ENCODE data around the gene PNKD.

DNA sequence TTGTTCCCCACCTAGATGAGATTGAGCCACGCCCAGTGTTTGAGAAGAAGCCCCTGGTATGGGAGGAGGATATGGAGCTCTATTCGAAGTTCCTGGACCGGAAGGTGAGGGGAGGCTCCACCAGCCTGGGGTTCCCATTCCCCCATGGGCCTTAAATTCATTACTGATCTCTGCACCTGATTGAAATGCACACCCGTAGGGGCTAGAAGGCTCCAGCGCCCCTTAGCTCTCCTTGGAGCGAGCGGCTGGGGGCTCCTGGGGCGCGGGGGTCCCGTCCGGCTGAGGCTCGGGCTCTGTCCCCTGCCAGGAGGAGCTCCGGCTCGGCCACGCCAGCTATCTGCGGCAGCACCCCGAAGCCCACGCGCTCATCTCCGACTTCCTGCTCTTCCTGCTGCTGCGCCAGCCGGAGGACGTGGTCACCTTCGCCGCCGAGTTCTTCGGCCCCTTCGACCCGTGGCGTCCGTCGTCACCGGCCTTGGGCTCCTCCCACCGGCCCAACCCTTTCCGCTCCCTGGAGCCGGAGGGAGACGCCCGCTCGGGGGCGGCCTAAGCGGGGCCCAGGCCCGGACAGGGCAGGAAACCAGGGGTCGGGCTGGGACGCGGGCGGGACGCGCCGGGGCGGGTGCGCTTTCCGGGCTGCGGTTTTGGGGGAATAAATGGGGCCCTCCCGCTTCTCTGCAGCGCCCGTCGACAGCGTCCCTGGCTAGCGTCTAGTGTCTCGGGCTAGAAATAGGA, 97.3 kb downstream of the PNKD start:
- TF ChIP-seq POLR2A (IDR thresholded peaks at IDR 0.05; ENCODE audit: low read depth) (peak; percentile 68), POLR2AphosphoS5 (IDR thresholded peaks at IDR 0.05) (peak; percentile 94 to 95)
- TF ChIP-seq, protein P1, sequence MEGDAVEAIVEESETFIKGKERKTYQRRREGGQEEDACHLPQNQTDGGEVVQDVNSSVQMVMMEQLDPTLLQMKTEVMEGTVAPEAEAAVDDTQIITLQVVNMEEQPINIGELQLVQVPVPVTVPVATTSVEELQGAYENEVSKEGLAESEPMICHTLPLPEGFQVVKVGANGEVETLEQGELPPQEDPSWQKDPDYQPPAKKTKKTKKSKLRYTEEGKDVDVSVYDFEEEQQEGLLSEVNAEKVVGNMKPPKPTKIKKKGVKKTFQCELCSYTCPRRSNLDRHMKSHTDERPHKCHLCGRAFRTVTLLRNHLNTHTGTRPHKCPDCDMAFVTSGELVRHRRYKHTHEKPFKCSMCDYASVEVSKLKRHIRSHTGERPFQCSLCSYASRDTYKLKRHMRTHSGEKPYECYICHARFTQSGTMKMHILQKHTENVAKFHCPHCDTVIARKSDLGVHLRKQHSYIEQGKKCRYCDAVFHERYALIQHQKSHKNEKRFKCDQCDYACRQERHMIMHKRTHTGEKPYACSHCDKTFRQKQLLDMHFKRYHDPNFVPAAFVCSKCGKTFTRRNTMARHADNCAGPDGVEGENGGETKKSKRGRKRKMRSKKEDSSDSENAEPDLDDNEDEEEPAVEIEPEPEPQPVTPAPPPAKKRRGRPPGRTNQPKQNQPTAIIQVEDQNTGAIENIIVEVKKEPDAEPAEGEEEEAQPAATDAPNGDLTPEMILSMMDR (IDR thresholded peaks at IDR 0.05): peak in 1 of 3 experiments; percentile 19

Measured in esophagus muscularis mucosa (tissue), 3 donors.